Stimulated activated CD4-positive, alpha-beta T cell treated with anti-CD3 and anti-CD28 coated beads, Interleukin-1b, Interleukin-23, amount 100 ng/mL, for 1 hour (primary cell): Measurements from ENCODE around the gene IRGQ.
"Not testable (repeated sequence)": the region's sequence is repeated elsewhere in the genome, so short reads cannot be mapped to it uniquely, and the experiment has no call there.

Source experiments
- DNase-seq, 2 donors: peaks; one replicate each; pipeline ENCODE4 v3.0.0-alpha.2; 2020; ENCODE audit warnings: low read depth in 2 of 2

The IRGQ gene

GRCh38 chr19:43599635-43600295, 3.8 kb upstream of the IRGQ start:
- DNase-seq = no peak

- DNase-seq = no peak
Observed at GRCh38 chr19:43598445-43599240, 2.7 kb upstream of the IRGQ start.

GRCh38 chr19:43597876-43598275, 1.9 kb upstream of the IRGQ start:
- DNase-seq = no peak

GRCh38 chr19:43596842-43597461, 1.0 kb upstream of the IRGQ start:
- DNase-seq = no peak

- no peak for DNase-seq
Observed at GRCh38 chr19:43595605-43595998, 332 bp downstream of the IRGQ start.

- peak; percentile 23 to 39 for DNase-seq
Observed at GRCh38 chr19:43594710-43595604, 977 bp downstream of the IRGQ start.

- DNase-seq = no peak
Observed at GRCh38 chr19:43594081-43594697, 1.7 kb downstream of the IRGQ start.

GRCh38 chr19:43592800-43593350, 3.1 kb downstream of the IRGQ start:
- DNase-seq = no peak

GRCh38 chr19:43591904-43592772, 3.8 kb downstream of the IRGQ start:
- DNase-seq = no peak

GRCh38 chr19:43589678-43590077, 6.3 kb downstream of the IRGQ start:
- DNase-seq = no peak

- no peak for DNase-seq
Observed at GRCh38 chr19:43589277-43589676, 6.7 kb downstream of the IRGQ start.

GRCh38 chr19:43587029-43587428, 8.9 kb downstream of the IRGQ start:
- not testable (repeated sequence) for DNase-seq

- DNase-seq = no peak
Observed at GRCh38 chr19:43586346-43586745, 9.6 kb downstream of the IRGQ start.

- DNase-seq = no peak
Observed at GRCh38 chr19:43584484-43584883, 11.4 kb downstream of the IRGQ start.

- no peak for DNase-seq
Observed at GRCh38 chr19:43582495-43582894, 13.4 kb downstream of the IRGQ start.

GRCh38 chr19:43581467-43581866, 14.5 kb downstream of the IRGQ start:
- no peak for DNase-seq

GRCh38 chr19:43578787-43579186, 17.1 kb downstream of the IRGQ start:
- no peak for DNase-seq

GRCh38 chr19:43575955-43576878, 19.7 kb downstream of the IRGQ start:
- DNase-seq = no peak
